ENCODE results near the gene RBSN. TPM values are rescaled to one million over a fixed set of nuclear protein-coding genes. Genes with fewer than 3 reads are reported as not detected.

RBSN gene
- total RNA-seq, 2 experiments from 2014 or later: 20.5 to 22.9 TPM

DNA sequence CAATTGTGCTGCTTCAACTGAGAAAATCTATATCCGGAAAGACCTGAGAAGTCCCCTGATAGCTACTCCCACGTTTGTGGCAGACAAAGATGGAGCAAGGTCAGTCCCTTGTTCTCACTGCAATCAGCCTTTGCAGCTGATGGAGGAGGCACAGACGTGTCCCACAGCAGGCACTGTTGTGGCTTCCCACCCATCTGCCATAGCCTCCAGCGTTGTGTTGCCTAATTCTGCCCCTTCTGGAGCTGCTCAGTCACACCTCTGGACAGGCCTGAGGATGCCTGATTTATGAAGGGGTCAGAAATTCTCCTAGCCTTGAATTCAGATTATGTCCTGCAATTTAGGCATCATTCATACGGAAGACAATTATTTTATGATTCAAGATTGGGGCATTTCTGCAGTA, 75.7 kb downstream of the RBSN start:
- POLR2A ChIA-PET: no interaction called here
- Mint-ChIP-seq H3K36me3 (ENCODE audit: low read depth) (peaks cover 49% of the 10 kb centered on the region), H3K27ac (no peak overlapping the region), H3K4me1 (no peaks in the 10 kb centered on the region), H3K27me3 (no peaks in the 10 kb centered on the region), H3K9me3 (no peaks in the 10 kb centered on the region), H3K4me3 (no peak overlapping the region)
- CTCF ChIA-PET: interaction anchor here (0.9 to 1.5 kb wide), 3 partner anchors 25 to 58 kb away, joined by 3 read pairs; no protein-coding TSS in a partner anchor
- DNase-seq: no peak

Other genes starting within 250 kb of the RBSN start
- gene NR2C2, start 151.6 kb downstream of the RBSN start, total RNA-seq: 10 to 100 TPM; 57.0 to 67.4 TPM
- 10 to 100 TPM; 49.4 to 52.9 TPM for gene MRPS25, start 33.8 kb downstream of the RBSN start, total RNA-seq
- gene CAPN7, start 107.1 kb upstream of the RBSN start, total RNA-seq: 10 to 100 TPM; 25.0 to 27.0 TPM
- gene SH3BP5, start 233.4 kb upstream of the RBSN start, total RNA-seq: 10 to 100 TPM; 33.8 to 38.2 TPM